ENCODE data around the gene CLIP1.
"Not testable (repeated sequence)": the region's sequence is repeated elsewhere in the genome, so short reads cannot be mapped to it uniquely, and the experiment has no call there.

The CLIP1 gene

DNA sequence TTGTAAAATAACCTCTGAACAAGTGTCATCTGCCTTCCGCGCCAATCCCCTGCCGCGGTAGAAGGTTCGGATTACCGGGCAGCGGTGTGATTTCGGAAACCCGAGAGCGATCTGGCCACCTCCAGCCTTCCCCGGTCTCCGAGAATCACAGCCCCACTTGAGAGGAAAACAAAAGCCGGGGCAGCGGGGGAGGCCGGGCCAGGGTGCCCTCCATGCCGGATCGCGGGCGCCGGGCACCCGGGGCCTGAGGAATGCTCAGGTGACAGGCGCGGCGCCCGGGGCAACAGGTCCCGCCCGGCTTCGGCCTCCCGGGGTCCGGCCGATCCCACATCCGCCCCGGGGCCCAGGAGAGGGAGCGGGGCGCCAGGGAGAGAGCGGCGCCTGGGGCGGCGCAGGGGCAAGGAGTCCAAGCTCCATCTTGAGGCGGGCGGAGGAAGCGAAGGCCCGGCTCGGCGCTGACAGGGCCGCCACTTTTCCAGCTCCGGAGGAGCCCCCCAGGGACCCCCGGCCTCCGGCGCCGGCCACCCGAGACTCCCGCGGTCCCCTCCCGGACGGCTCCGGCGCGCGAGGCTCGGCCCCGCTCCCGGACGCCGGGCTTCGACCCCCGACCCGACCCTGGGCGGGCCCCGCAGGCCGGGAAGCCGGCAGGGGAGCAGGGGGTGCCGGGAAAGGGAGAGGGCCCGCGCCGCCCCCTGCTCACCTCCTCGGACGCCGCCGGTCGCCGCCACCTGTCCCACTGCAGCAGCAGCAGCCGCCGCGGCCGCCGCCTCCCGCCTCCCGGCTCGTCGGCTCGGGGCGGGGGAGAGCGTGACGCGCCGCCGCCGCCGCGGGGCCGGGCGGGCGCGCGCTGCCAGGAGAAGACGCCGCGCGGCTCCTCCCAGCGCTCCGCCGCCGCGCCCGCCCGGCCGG, at the start of gene CLIP1:
CLIP1 (minus strand) TSS at position 849 of the 909 bp plus-strand sequence. CDS start 42,217 bp downstream, outside the sequence.
- Histone ChIP-seq H3K27ac (ENCODE audit: low read depth, low read length) (peak within 1 kb of the TSS; percentile 98), H3K4me1 (ENCODE audit: control insufficient read depth in 5 of 5, insufficient read depth in 5 of 5, low read length in 5 of 5) (peaks cover 4 to 29% (median 25%) of the 10 kb centered on the region in 5 donors), H3K9ac (ENCODE audit: low read length in 5 of 5) (peak within 1 kb of the TSS; percentile 89 to 99 (median 97)), H3K36me3 (ENCODE audit: control insufficient read depth in 5 of 5, insufficient read depth in 5 of 5, low read length in 5 of 5) (no peaks in the 10 kb centered on the region), H3K27me3 (ENCODE audit: control insufficient read depth in 5 of 5, insufficient read depth in 4 of 5, low read length in 5 of 5) (no peaks in the 10 kb centered on the region), H3K4me3 (ENCODE audit: low read depth in 1 of 5, low read length in 5 of 5) (peak within 1 kb of the TSS; percentile 82 to 92 (median 84)), H3K9me3 (ENCODE audit: control insufficient read depth in 5 of 5, low read length in 5 of 5) (no peaks in the 10 kb centered on the region)

DNA sequence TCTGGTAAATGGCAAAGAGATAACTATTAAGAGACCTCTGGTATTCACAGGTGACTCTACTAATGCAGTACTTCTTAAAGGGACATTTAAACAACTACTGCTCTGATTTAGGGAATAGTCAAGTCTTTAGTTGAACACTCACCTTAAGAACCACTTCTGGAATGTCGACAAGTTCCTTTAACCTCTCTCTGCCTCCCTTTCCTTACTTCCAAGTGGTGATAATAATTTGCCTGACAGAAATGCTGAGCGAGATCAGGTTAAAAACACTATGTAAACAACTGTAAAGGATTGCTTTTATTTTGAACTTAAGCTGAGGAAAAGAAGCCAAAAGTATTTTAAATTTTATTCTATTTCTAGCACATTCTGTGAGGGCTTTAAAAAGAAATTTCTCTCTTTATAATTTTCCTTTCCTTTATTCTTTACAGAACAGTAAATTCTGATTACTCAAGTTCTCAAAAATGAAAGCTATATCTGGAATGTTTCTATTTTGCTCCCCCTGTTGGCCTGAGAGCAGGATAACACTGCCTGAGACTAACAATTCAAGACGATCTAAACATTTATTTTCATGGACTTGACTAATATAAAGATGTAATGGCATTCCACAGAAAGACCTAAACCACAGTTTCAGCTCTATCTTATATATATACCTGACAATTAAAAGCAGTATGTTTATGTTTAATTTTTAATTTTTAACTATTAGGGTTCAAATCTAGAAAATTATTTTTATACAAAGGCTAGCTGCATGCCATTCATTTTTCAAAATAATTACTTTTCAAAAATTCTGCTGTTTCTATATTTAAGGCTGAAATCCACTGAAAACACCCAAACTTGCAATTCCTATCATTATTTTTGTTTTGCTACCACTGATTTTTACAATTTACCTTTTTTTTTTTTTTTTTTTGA, 49.1 kb upstream of the CLIP1 start:
- peak overlapping the region in 2 of 5 donors; percentile 21 to 30 for H3K9ac ChIP-seq (ENCODE audit: low read length in 5 of 5)
- H3K36me3 ChIP-seq (ENCODE audit: control insufficient read depth in 5 of 5, insufficient read depth in 5 of 5, low read length in 5 of 5): peaks cover 16 to 41% (median 33%) of the 10 kb centered on the region in 5 donors
- H3K27me3 ChIP-seq (ENCODE audit: control insufficient read depth in 5 of 5, insufficient read depth in 4 of 5, low read length in 5 of 5): no peaks in the 10 kb centered on the region
- no peak overlapping the region for H3K4me3 ChIP-seq (ENCODE audit: low read depth in 1 of 5, low read length in 5 of 5)
- H3K9me3 ChIP-seq (ENCODE audit: control insufficient read depth in 5 of 5, low read length in 5 of 5): no peaks in the 10 kb centered on the region
- peak overlapping the region; percentile 35 for H3K27ac ChIP-seq (ENCODE audit: low read depth, low read length)
- peaks cover 0 to 4% (median 0%) of the 10 kb centered on the region in 5 donors for H3K4me1 ChIP-seq (ENCODE audit: control insufficient read depth in 5 of 5, insufficient read depth in 5 of 5, low read length in 5 of 5)

DNA sequence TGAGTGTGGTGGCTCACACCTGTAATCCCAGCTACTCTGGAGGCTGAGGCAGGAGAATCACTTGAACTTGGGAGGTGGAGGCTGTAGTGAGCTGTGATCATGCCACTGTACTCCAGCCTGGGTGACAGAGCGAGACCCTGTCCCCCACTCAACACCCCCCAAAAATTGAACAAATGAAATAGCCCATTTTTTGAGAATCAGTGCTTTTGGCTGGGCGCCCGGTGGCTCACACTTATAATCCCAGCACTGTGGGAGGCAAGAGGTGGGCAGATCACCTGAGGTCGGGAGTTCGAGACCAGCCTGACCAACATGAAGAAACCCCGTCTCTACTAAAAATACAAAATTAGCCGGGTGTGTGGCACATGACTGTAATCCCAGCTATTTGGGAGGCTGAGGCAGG, 48.1 kb upstream of the CLIP1 start:
- H3K36me3 ChIP-seq (ENCODE audit: control insufficient read depth in 5 of 5, insufficient read depth in 5 of 5, low read length in 5 of 5): peaks cover 12 to 31% (median 23%) of the 10 kb centered on the region in 5 donors
- H3K27me3 ChIP-seq (ENCODE audit: control insufficient read depth in 5 of 5, insufficient read depth in 4 of 5, low read length in 5 of 5); H3K4me1 ChIP-seq (ENCODE audit: control insufficient read depth in 5 of 5, insufficient read depth in 5 of 5, low read length in 5 of 5); H3K4me3 ChIP-seq (ENCODE audit: low read depth in 1 of 5, low read length in 5 of 5); H3K9ac ChIP-seq (ENCODE audit: low read length in 5 of 5); H3K27ac ChIP-seq (ENCODE audit: low read depth, low read length); H3K9me3 ChIP-seq (ENCODE audit: control insufficient read depth in 5 of 5, low read length in 5 of 5): not testable (repeated sequence)

DNA sequence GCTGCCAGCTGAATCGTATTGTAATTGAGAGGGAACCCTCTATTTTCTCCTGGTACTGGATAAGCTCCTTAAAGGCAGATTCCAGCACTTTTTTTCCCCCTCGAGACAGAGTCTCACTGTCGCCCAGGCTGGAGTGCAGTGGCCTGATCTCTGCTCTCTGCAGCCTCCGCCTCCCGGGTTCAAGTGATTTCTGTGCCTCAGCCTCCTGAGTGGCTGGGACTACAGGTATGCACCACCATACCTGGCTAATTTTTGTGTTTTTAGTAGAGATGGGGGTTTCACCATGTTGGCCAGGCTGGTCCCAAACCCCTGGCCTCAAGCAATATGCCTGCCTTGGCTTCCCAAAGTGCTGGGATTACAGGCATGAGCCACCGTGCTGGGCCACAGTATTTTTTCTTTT, 47.4 kb upstream of the CLIP1 start:
- not testable (repeated sequence) for H3K9me3 ChIP-seq (ENCODE audit: control insufficient read depth in 5 of 5, low read length in 5 of 5); H3K27ac ChIP-seq (ENCODE audit: low read depth, low read length); H3K9ac ChIP-seq (ENCODE audit: low read length in 5 of 5); H3K27me3 ChIP-seq (ENCODE audit: control insufficient read depth in 5 of 5, insufficient read depth in 4 of 5, low read length in 5 of 5); H3K4me1 ChIP-seq (ENCODE audit: control insufficient read depth in 5 of 5, insufficient read depth in 5 of 5, low read length in 5 of 5); H3K4me3 ChIP-seq (ENCODE audit: low read depth in 1 of 5, low read length in 5 of 5)
- H3K36me3 ChIP-seq (ENCODE audit: control insufficient read depth in 5 of 5, insufficient read depth in 5 of 5, low read length in 5 of 5): peaks cover 12 to 24% (median 18%) of the 10 kb centered on the region in 5 donors

DNA sequence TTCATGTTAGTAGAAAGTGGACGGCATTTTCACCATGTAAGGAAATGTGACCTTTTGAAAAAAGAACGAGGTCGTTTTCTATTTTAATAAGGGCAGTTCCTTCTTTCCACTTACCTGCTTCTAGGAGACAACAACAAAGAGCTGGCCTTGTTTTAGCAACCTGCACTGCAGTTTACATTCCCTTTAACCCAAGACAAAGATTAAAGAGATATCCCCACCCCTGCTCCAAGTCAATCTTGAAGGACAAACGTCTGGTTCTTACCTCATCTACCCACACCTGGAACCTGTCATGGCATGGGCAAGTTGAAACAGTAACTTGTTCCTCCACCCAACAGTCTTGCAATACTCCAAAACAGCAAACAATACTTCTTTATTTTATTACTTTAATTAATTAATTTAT, 45.5 kb upstream of the CLIP1 start:
- Histone ChIP-seq H3K27me3 (ENCODE audit: control insufficient read depth in 5 of 5, insufficient read depth in 4 of 5, low read length in 5 of 5) (no peaks in the 10 kb centered on the region), H3K4me3 (ENCODE audit: low read depth in 1 of 5, low read length in 5 of 5) (no peak overlapping the region), H3K36me3 (ENCODE audit: control insufficient read depth in 5 of 5, insufficient read depth in 5 of 5, low read length in 5 of 5) (peaks cover 0 to 6% (median 2%) of the 10 kb centered on the region in 5 donors), H3K4me1 (ENCODE audit: control insufficient read depth in 5 of 5, insufficient read depth in 5 of 5, low read length in 5 of 5) (peaks cover 0 to 4% (median 0%) of the 10 kb centered on the region in 5 donors), H3K9ac (ENCODE audit: low read length in 5 of 5) (no peak overlapping the region), H3K27ac (ENCODE audit: low read depth, low read length) (no peak overlapping the region), H3K9me3 (ENCODE audit: control insufficient read depth in 5 of 5, low read length in 5 of 5) (no peaks in the 10 kb centered on the region)

DNA sequence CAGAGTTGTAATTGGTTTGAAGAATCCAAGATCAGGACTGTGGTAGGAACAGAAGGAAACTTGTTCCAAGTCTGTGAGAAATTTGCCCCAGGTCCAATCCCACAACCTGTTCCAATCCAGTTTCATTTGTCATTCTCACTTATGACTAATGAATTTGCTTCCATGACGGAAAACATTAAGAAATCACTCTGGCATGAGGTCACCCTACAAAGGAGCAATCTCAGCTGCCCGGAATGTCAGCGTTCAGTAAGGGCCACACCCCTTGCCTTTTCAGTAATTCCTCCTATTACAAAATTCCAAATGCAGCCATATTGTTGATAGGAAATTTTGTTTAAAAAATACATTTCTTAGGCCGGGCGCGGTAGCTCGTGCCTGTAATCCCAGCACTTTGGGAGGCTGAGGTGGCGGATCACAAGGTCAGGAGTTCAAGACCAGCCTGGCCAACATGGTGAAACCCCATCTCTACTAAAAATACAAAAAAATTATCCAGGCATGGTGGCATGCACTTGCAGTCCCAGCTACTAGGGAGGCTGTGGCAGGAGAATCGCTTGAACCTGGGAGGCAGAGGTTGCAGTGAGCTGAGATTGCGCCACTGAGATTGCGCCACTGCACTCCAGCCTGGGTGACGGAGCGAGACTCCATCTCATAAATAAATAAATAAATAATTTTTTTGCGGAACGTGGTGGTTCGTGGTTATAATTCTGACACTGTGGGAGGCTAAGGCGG, 42.0 kb upstream of the CLIP1 start:
- H3K27me3 ChIP-seq (ENCODE audit: control insufficient read depth in 5 of 5, insufficient read depth in 4 of 5, low read length in 5 of 5); H3K9me3 ChIP-seq (ENCODE audit: control insufficient read depth in 5 of 5, low read length in 5 of 5); H3K27ac ChIP-seq (ENCODE audit: low read depth, low read length); H3K4me1 ChIP-seq (ENCODE audit: control insufficient read depth in 5 of 5, insufficient read depth in 5 of 5, low read length in 5 of 5); H3K36me3 ChIP-seq (ENCODE audit: control insufficient read depth in 5 of 5, insufficient read depth in 5 of 5, low read length in 5 of 5); H3K4me3 ChIP-seq (ENCODE audit: low read depth in 1 of 5, low read length in 5 of 5): not testable (repeated sequence)
- H3K9ac ChIP-seq (ENCODE audit: low read length in 5 of 5): peak overlapping the region in 1 of 5 donors; percentile 26

DNA sequence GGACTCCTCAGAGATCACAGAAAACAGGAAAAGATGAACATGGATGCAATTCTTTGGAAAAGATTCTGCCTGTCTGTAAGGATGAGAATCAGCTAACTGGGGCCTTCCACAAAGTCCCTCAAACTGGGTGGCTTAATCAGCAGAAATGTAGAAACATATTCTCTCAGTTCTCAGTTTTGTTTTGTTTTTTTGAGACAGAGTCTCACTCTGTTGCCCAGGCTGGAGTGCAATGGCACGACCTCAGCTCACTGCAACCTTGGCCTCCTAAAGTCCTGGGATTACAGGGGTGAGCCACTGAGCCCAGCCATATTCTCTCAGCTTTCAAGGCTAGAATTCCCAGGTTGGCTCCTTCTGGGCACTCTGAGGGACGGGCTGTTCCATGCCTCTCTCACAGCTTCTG, 38.2 kb upstream of the CLIP1 start:
- Histone ChIP-seq H3K36me3 (ENCODE audit: control insufficient read depth in 5 of 5, insufficient read depth in 5 of 5, low read length in 5 of 5) (no peaks in the 10 kb centered on the region), H3K27me3 (ENCODE audit: control insufficient read depth in 5 of 5, insufficient read depth in 4 of 5, low read length in 5 of 5) (no peaks in the 10 kb centered on the region), H3K4me1 (ENCODE audit: control insufficient read depth in 5 of 5, insufficient read depth in 5 of 5, low read length in 5 of 5) (no peaks in the 10 kb centered on the region), H3K9ac (ENCODE audit: low read length in 5 of 5) (no peak overlapping the region), H3K4me3 (ENCODE audit: low read depth in 1 of 5, low read length in 5 of 5) (no peak overlapping the region), H3K9me3 (ENCODE audit: control insufficient read depth in 5 of 5, low read length in 5 of 5) (no peaks in the 10 kb centered on the region), H3K27ac (ENCODE audit: low read depth, low read length) (no peak overlapping the region)

DNA sequence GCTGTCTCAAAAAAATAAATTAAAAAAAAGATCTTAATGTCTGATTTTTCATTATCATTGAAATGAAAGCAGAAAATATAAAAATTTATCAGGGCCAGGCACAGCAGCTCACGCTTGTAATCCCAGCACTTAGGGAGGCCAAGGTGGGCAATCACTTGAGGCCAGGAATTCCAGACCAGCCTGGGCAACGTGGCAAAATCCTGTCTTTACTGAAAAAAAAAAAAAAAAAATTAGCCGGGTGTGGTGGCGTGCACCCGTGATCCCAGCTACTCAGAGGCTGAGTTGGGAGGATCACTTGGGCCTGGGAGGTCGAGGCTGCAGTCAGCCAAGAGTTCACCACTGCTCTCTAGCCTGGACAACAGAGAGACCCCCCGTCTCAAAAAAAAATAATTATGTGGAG, 37.6 kb upstream of the CLIP1 start:
- Histone ChIP-seq H3K9ac (ENCODE audit: low read length in 5 of 5) (no peak overlapping the region), H3K4me3 (ENCODE audit: low read depth in 1 of 5, low read length in 5 of 5) (no peak overlapping the region), H3K9me3 (ENCODE audit: control insufficient read depth in 5 of 5, low read length in 5 of 5) (no peaks in the 10 kb centered on the region), H3K27me3 (ENCODE audit: control insufficient read depth in 5 of 5, insufficient read depth in 4 of 5, low read length in 5 of 5) (no peaks in the 10 kb centered on the region), H3K36me3 (ENCODE audit: control insufficient read depth in 5 of 5, insufficient read depth in 5 of 5, low read length in 5 of 5) (no peaks in the 10 kb centered on the region), H3K4me1 (ENCODE audit: control insufficient read depth in 5 of 5, insufficient read depth in 5 of 5, low read length in 5 of 5) (no peaks in the 10 kb centered on the region), H3K27ac (ENCODE audit: low read depth, low read length) (no peak overlapping the region)

DNA sequence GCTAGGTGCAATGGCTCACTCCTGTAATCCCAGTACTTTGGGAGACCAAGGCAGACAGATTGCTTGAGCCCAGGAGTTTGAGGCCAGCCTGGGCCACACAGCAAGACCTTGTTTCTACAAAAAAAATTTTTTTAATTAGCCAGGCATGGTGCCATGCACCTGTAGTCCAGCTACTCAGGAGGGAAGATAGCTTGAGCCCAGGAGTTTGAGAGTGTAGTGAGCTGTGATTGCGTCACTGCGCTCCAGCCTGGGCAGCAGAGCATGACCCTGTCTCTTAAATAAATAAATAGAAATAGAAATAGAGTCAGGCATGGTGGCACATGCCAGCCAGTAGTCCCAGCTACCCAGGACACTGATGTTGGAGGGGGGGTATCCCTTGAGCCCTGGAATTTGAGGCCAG, 36.7 kb upstream of the CLIP1 start:
- H3K4me3 ChIP-seq (ENCODE audit: low read depth in 1 of 5, low read length in 5 of 5): no peak overlapping the region
- H3K4me1 ChIP-seq (ENCODE audit: control insufficient read depth in 5 of 5, insufficient read depth in 5 of 5, low read length in 5 of 5): no peaks in the 10 kb centered on the region
- no peaks in the 10 kb centered on the region for H3K9me3 ChIP-seq (ENCODE audit: control insufficient read depth in 5 of 5, low read length in 5 of 5)
- H3K27ac ChIP-seq (ENCODE audit: low read depth, low read length): no peak overlapping the region
- H3K36me3 ChIP-seq (ENCODE audit: control insufficient read depth in 5 of 5, insufficient read depth in 5 of 5, low read length in 5 of 5): no peaks in the 10 kb centered on the region
- no peak overlapping the region for H3K9ac ChIP-seq (ENCODE audit: low read length in 5 of 5)
- H3K27me3 ChIP-seq (ENCODE audit: control insufficient read depth in 5 of 5, insufficient read depth in 4 of 5, low read length in 5 of 5): no peaks in the 10 kb centered on the region

Measured in subcutaneous abdominal adipose tissue (tissue), 5 donors.